K562 (cell line): ENCODE results near the gene PTRH2. TPM values are rescaled to one million over a fixed set of nuclear protein-coding genes. Genes with fewer than 3 reads are reported as not detected.

Source experiments
- ATAC-seq: fragments of 200-7000 bp; cut with Tn5 transposase; 3 replicates; pipeline ENCODE4 v1.9.1; 2020; ENCODE audit warnings: moderate library complexity
- BruUV-seq: library from RNA; stranded (reverse); fragments of 400-500 nt; replicated peaks from 2 replicates; lab custom pipeline; 2021; lab: Mats Ljungman, UMichigan
- CTCF ChIA-PET: fragments of 300-600 bp; formaldehyde crosslinking; extraction: SDS; loops from one replicate; lab custom pipeline; 2021; ENCODE audit warnings: low intra/inter-chr PET ratio; lab: Yijun Ruan, JAX
- POLR2A ChIA-PET: fragments of 300-600, 350-650 bp; sonication (Branson Sonifier 250); formaldehyde crosslinking; extraction: SDS; loops from one replicate; lab custom pipeline; 2021; ENCODE audit warnings: antibody characterized with exemption, inconsistent platforms; lab: Yijun Ruan, JAX
- DNase-seq, 4 experiments: peaks; one replicate each; pipeline versions ENCODE4 v3.0.0 to v3.0.0-alpha.2; 2011 to 2018; ENCODE audit warnings: low spot score in 3 of 4, mixed read lengths in 3 of 4; ENCODE audit errors: extremely low read depth in 1 of 4
- FAIRE-seq: peaks from 2 replicates; lab custom pipeline; 2011; peaks lifted over from hg19 to GRCh38; lab: Jason Lieb, UNC
- H2AFZ ChIP-seq: 2 replicates; pipeline ENCODE4 v1.6.0; 2011; ENCODE audit warnings: low read depth, low read length, control low read depth, inconsistent platforms
- H3K27ac ChIP-seq: fragments of 200-600 bp; 3 replicates; pipeline ENCODE4 v1.8.0; 2011; ENCODE audit warnings: low read depth, mild to moderate bottlenecking, control low read depth, inconsistent platforms, low read length, moderate library complexity, mixed read lengths; ENCODE audit errors: extremely low read depth
- H3K27me3 ChIP-seq, 2 experiments: fragments of 300-600 bp in 1 of 2; 2 replicates in 1 of 2; 3 replicates in 1 of 2; pipeline versions ENCODE4 v1.6.0 to v1.8.0; 2011; ENCODE audit warnings: inconsistent platforms in 2 of 2, low read length in 2 of 2, mild to moderate bottlenecking in 1 of 2, mixed read lengths in 1 of 2, moderate library complexity in 1 of 2; ENCODE audit not compliant: control insufficient read depth in 2 of 2, insufficient read depth in 2 of 2
- H3K36me3 ChIP-seq: fragments of 300-600 bp; 3 replicates; pipeline ENCODE4 v1.8.0; 2011; ENCODE audit warnings: mild to moderate bottlenecking, low read length, inconsistent platforms; ENCODE audit not compliant: control insufficient read depth, insufficient read depth
- H3K4me1 ChIP-seq, 2 experiments: fragments of 200-600 bp in 1 of 2; replicated peaks in 1 of 2; 2 replicates in 1 of 2; 3 replicates in 1 of 2; pipeline versions ENCODE4 v1.5.1 to v1.8.0; 2011; ENCODE audit warnings: inconsistent platforms in 2 of 2, low read length in 2 of 2, mild to moderate bottlenecking in 1 of 2, mixed read lengths in 1 of 2, moderate library complexity in 1 of 2; ENCODE audit not compliant: control insufficient read depth in 2 of 2, insufficient read depth in 2 of 2
- H3K4me2 ChIP-seq: 2 replicates; pipeline ENCODE4 v1.6.1; 2011; ENCODE audit warnings: low read length, control low read depth, inconsistent platforms, mixed read lengths; ENCODE audit not compliant: insufficient read depth
- H3K4me3 ChIP-seq: fragments of 200-600 bp; sonication (generic), shearing (Covaris generic); 2 replicates; pipeline ENCODE4 v1.5.1; 2016; ENCODE audit warnings: control low read depth, inconsistent platforms
- H3K79me2 ChIP-seq: fragments of 200-600 bp; 3 replicates; pipeline ENCODE4 v1.8.0; 2011; ENCODE audit warnings: low read length, inconsistent platforms; ENCODE audit not compliant: control insufficient read depth, insufficient read depth
- H3K9ac ChIP-seq, 2 experiments: 2 replicates each; pipeline versions ENCODE4 v1.6.0 to v1.6.1; 2011; ENCODE audit warnings: low read depth in 2 of 2, low read length in 2 of 2, control low read depth in 1 of 2, inconsistent platforms in 1 of 2, mild to moderate bottlenecking in 1 of 2, mixed read lengths in 1 of 2; ENCODE audit not compliant: insufficient read depth in 1 of 2
- H3K9me1 ChIP-seq: one replicate; pipeline ENCODE4 v1.6.0; 2011; ENCODE audit warnings: inconsistent platforms, mild to moderate bottlenecking, low read length, moderate library complexity; ENCODE audit not compliant: control insufficient read depth, insufficient read depth
- H3K9me3 ChIP-seq: replicated peaks from 2 replicates; pipeline ENCODE4 v1.5.1; 2011; ENCODE audit warnings: low read depth, low read length, inconsistent platforms; ENCODE audit not compliant: control insufficient read depth, insufficient read depth
- H4K20me1 ChIP-seq: replicated peaks from 2 replicates; pipeline ENCODE4 v1.6.1; 2011; ENCODE audit warnings: low read length, inconsistent platforms, mixed read lengths; ENCODE audit not compliant: control insufficient read depth, insufficient read depth
- BRCA1 ChIP-seq, 2 experiments: fragments of 450-650 bp in 1 of 2; sonication (generic) in 1 of 2; formaldehyde crosslinking in 1 of 2; IDR thresholded peaks; 2 replicates each; pipeline versions ENCODE4 v1.5.0 to v1.6.1; 2017 to 2020; ENCODE audit warnings: mild to moderate bottlenecking in 1 of 2, missing genetic modification reagents in 1 of 2
- CTBP1 ChIP-seq: fragments of 450-650 bp; IDR thresholded peaks from 2 replicates; pipeline ENCODE4 v1.6.1; 2016; ENCODE audit warnings: borderline replicate concordance
- E2F1 ChIP-seq: sonication (generic); formaldehyde crosslinking; IDR thresholded peaks from 2 replicates; pipeline ENCODE4 v1.8.1; 2023; ENCODE audit warnings: mild to moderate bottlenecking, missing genetic modification reagents, moderate library complexity
- HDAC6 ChIP-seq: IDR thresholded peaks from 2 replicates; pipeline ENCODE4 v1.6.1; 2012; ENCODE audit warnings: low read depth, mild to moderate bottlenecking, control low read depth, inconsistent platforms, low read length, moderate library complexity
- HDAC8 ChIP-seq: fragments of 450-650 bp; IDR thresholded peaks from 2 replicates; pipeline ENCODE4 v1.6.1; 2016; ENCODE audit warnings: mild to moderate bottlenecking, missing genetic modification characterization, moderate library complexity, missing compliant biosample characterization
- HMG20A ChIP-seq: fragments of 450-650 bp; formaldehyde crosslinking; conservative IDR thresholded peaks from 2 replicates; pipeline ENCODE4 v1.4.0; 2020; ENCODE audit warnings: mild to moderate bottlenecking, mixed read lengths
- JUNB ChIP-seq: fragments of 450-650 bp; formaldehyde crosslinking; conservative IDR thresholded peaks from 2 replicates; pipeline ENCODE4 v1.4.0; 2020; ENCODE audit warnings: mild to moderate bottlenecking
- MCM2 ChIP-seq: fragments of 450-650 bp; IDR thresholded peaks from 2 replicates; pipeline ENCODE4 v1.6.1; 2017; ENCODE audit warnings: low read depth, mild to moderate bottlenecking
- NCOR1 ChIP-seq: fragments of 450-650 bp; IDR thresholded peaks from 2 replicates; pipeline ENCODE4 v1.6.1; 2016; ENCODE audit warnings: mild to moderate bottlenecking, moderate library complexity
- PHB ChIP-seq: fragments of 250-450 bp; sonication (Bioruptor Pico); IDR thresholded peaks from 2 replicates; pipeline ENCODE4 v1.5.0; 2021
- SIN3B ChIP-seq: fragments of 450-650 bp; IDR thresholded peaks from 2 replicates; pipeline ENCODE4 v1.6.1; 2017; ENCODE audit warnings: low read depth, mild to moderate bottlenecking, moderate library complexity
- THRAP3 ChIP-seq: fragments of 450-650 bp; IDR thresholded peaks from 2 replicates; pipeline ENCODE4 v1.6.1; 2016; ENCODE audit warnings: mild to moderate bottlenecking, inconsistent platforms, borderline replicate concordance
- TRIM24 ChIP-seq, 2 experiments: fragments of 450-650 bp; IDR thresholded peaks; 2 replicates each; pipeline ENCODE4 v1.6.1; 2016
- ZNF3 ChIP-seq: fragments of 250-450 bp; sonication (Bioruptor Pico); IDR thresholded peaks from 2 replicates; pipeline ENCODE4 v1.5.0; 2021; ENCODE audit warnings: mild to moderate bottlenecking, moderate library complexity
- ZNF408 ChIP-seq: fragments of 250-450 bp; sonication (Bioruptor Pico); IDR thresholded peaks from 2 replicates; pipeline ENCODE4 v1.4.0; 2020; ENCODE audit warnings: low read depth, mild to moderate bottlenecking, moderate library complexity
- WGBS: fragments of 100-300 bp; shearing (Covaris generic); methylation state at CpG from one replicate; pipeline ENCODE4 v1.1.6; 2016; ENCODE audit warnings: low coverage, mixed read lengths; ENCODE audit not compliant: insufficient coverage; ENCODE audit errors: missing lambda C conversion rate; 5-methylcytosine and 5-hydroxymethylcytosine counted together
- in situ Hi-C: fragments of 300-500 bp; cut with MboI; formaldehyde crosslinking; loops from 4 replicates; pipeline ENCODE4 v1.15.0; 2018; ENCODE audit warnings: inconsistent platforms, mixed read lengths
- intact Hi-C: fragments of 100-400 bp; cut with micrococcal nuclease; formaldehyde crosslinking; loops from 2 replicates; pipeline ENCODE4 v1.14.2; 2022
- polyA plus RNA-seq, 8 experiments: library from polyadenylated mRNA; depleted of rRNA in 4 of 8; stranded (reverse) in 5 of 8; unstranded in 3 of 8; fragments of >200 nt; fragmentation: Nextera tagmentation in 2 of 8; fragmentation: Illumina TruSeq in 1 of 8; extraction: Ambion mirVana in 2 of 8; extraction: Trizol in 1 of 8; gene quantifications; 2 replicates each; pipeline versions ENCODE4 v1.2.1 to v1.2.3, GENCODE V29; 2011 to 2014; ENCODE audit warnings: inconsistent platforms in 1 of 8, missing spikeins in 1 of 8
- total RNA-seq, 7 experiments: library from RNA; depleted of rRNA in 6 of 7; stranded (reverse); fragments of >200 nt in 6 of 7; fragmentation: Illumina TruSeq in 2 of 7; extraction: Trizol in 2 of 7; gene quantifications; 2 replicates each; pipeline versions ENCODE4 v1.2.1 to v1.2.3, GENCODE V29; 2011 to 2021; ENCODE audit warnings: low replicate concordance in 1 of 7
- TF ChIP-seq, protein P1 (sequence below): fragments of 250-450 bp; sonication (Bioruptor Pico); IDR thresholded peaks from 2 replicates; pipeline ENCODE4 v1.6.1; 2021; ENCODE audit warnings: mild to moderate bottlenecking
- TF ChIP-seq, protein P2 (sequence below): fragments of 250-450 bp; sonication (Bioruptor Pico); IDR thresholded peaks from 2 replicates; pipeline ENCODE4 v1.8.0; 2022; ENCODE audit warnings: moderate library complexity, mild to moderate bottlenecking, inconsistent platforms

PTRH2 gene
- total and polyA plus RNA-seq, 9 of the 15 experiments (the other 6 are each of a cell fraction or from before 2014, with no cell fraction given), result 53.1 to 210 (median 126) TPM

DNA sequence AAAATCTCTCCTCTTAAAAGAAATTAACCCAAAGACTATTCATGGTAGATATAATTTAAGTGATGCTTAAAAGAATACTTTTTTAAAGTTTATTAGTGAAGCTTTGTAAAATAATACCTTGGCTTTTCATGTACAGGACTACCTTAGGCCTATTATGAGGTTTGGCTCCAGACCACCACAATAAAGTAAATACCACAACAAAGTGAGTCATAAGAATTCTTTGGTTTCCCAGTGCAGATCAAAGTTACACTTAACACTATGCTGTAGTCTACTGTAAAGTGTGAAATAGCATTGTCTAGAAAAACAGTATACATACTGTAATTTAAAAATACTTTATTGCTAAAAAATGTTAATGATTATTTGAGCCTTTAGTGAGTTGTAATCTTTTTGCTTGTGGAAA lies 55.9 kb downstream of the PTRH2 start:
- Histone ChIP-seq H3K27me3 (no peaks in the 10 kb centered on the region), H3K79me2 (peaks cover 45% of the 10 kb centered on the region), H3K4me1 (no peaks in the 10 kb centered on the region), H3K9ac (no peak overlapping the region), H3K27ac (no peak overlapping the region), H3K36me3 (peaks cover 97% of the 10 kb centered on the region), H3K4me2 (no peak overlapping the region), H3K4me3 (no peak overlapping the region), H3K9me3 (no peaks in the 10 kb centered on the region), H3K9me1 (no peaks in the 10 kb centered on the region), H2AFZ (no peak overlapping the region), H4K20me1 (no peaks in the 10 kb centered on the region)
- ChIA-PET CTCF (no interaction called here), POLR2A (interaction anchor here (1.3 kb wide), 1 partner anchor 8 kb away, joined by 4 read pairs; no protein-coding TSS in a partner anchor)
- no peak for ATAC-seq
- TF ChIP-seq SIN3B, result no peak
- intact Hi-C loops, result no loop called here
- FAIRE-seq, result no peak
- in situ Hi-C loops, result no loop called here
- BruUV-seq, result no TSS peak
- DNase-seq, result no peak

GRCh38 chr17:59650642-59651041 lies 56.6 kb downstream of the PTRH2 start:
- H3K27ac ChIP-seq, result no peak overlapping the region
- 100% methylated on average over 1 of the region's 1 CpG for WGBS
- H3K79me2 ChIP-seq, result peaks cover 52% of the 10 kb centered on the region
- POLR2A ChIA-PET, result no interaction called here
- no peak for DNase-seq
- H3K27me3 ChIP-seq, result no peaks in the 10 kb centered on the region
- H3K4me3 ChIP-seq, result no peak overlapping the region
- CTCF ChIA-PET, result no interaction called here
- H3K36me3 ChIP-seq, result peaks cover 97% of the 10 kb centered on the region
- no peak overlapping the region for H2AFZ ChIP-seq
- H3K9me3 ChIP-seq, result no peaks in the 10 kb centered on the region
- in situ Hi-C loops (no loop called here), intact Hi-C loops (no loop called here)
- no TSS peak for BruUV-seq
- H3K9ac ChIP-seq, result no peak overlapping the region
- H3K4me1 ChIP-seq, result no peaks in the 10 kb centered on the region
- H3K9me1 ChIP-seq, result no peaks in the 10 kb centered on the region
- ATAC-seq, result no peak
- H4K20me1 ChIP-seq, result no peaks in the 10 kb centered on the region
- FAIRE-seq, result no peak
- no peak overlapping the region for H3K4me2 ChIP-seq
- TF ChIP-seq ZNF408 (CRISPR knock-in tag), result no peak
- TF ChIP-seq MCM2, result no peak
- no peak for TF ChIP-seq HDAC6
- TF ChIP-seq CTBP1, result no peak
- no peak for TF ChIP-seq JUNB (CRISPR knock-in tag)
- TF ChIP-seq HDAC8 (tag), result no peak
- TF ChIP-seq PHB, result no peak
- TF ChIP-seq, protein P1, sequence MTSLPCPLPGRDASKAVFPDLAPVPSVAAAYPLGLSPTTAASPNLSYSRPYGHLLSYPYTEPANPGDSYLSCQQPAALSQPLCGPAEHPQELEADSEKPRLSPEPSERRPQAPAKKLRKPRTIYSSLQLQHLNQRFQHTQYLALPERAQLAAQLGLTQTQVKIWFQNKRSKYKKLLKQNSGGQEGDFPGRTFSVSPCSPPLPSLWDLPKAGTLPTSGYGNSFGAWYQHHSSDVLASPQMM (CRISPR knock-in tag), result no peak
- no peak for TF ChIP-seq NCOR1
- no peak for TF ChIP-seq TRIM24 (IDR thresholded peaks at IDR 0.05)
- no peak for TF ChIP-seq ZNF3
- TF ChIP-seq THRAP3, result no peak
- no peak for TF ChIP-seq BRCA1 (IDR thresholded peaks at IDR 0.05)
- TF ChIP-seq BRCA1 (CRISPR knock-in tag; IDR thresholded peaks at IDR 0.05), result no peak
- TF ChIP-seq E2F1 (CRISPR knock-in tag), result no peak
- TF ChIP-seq, protein P2, sequence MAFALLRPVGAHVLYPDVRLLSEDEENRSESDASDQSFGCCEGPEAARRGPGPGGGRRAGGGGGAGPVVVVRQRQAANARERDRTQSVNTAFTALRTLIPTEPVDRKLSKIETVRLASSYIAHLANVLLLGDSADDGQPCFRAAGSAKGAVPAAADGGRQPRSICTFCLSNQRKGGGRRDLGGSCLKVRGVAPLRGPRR, result no peak
- TF ChIP-seq HMG20A (CRISPR knock-in tag), result no peak
